GM06990 (cell line): ENCODE data around the gene ULK1.

Experiments
- DNase-seq: peaks from one replicate; pipeline ENCODE4 v3.0.0-alpha.2; 2011; ENCODE audit not compliant: insufficient read length; ENCODE audit errors: extremely low read depth
- H3K27me3 ChIP-seq: replicated peaks from 2 replicates; pipeline ENCODE4 v1.6.0; 2011; ENCODE audit warnings: low read length; ENCODE audit not compliant: control insufficient read depth, insufficient read depth
- H3K36me3 ChIP-seq: 2 replicates; pipeline ENCODE4 v1.5.1; 2011; ENCODE audit warnings: low read length; ENCODE audit not compliant: control insufficient read depth, insufficient read depth
- H3K4me3 ChIP-seq: replicated peaks from 2 replicates; pipeline ENCODE4 v1.5.1; 2011; ENCODE audit warnings: low read depth, mild to moderate bottlenecking, control low read depth, low read length
- CTCF ChIP-seq: IDR thresholded peaks from 2 replicates; pipeline ENCODE4 v1.5.1; 2011; ENCODE audit warnings: low read length, control low read depth, mild to moderate bottlenecking, inconsistent platforms; ENCODE audit not compliant: insufficient read depth, poor library complexity, severe bottlenecking

The ULK1 gene

GRCh38 chr12:131862994-131863710 is 31.3 kb upstream of the ULK1 start:
- no peak for TF ChIP-seq CTCF
- no peak for DNase-seq
- H3K36me3 ChIP-seq, result no peaks in the 10 kb centered on the region
- no peak overlapping the region for H3K4me3 ChIP-seq
- no peaks in the 10 kb centered on the region for H3K27me3 ChIP-seq

DNA sequence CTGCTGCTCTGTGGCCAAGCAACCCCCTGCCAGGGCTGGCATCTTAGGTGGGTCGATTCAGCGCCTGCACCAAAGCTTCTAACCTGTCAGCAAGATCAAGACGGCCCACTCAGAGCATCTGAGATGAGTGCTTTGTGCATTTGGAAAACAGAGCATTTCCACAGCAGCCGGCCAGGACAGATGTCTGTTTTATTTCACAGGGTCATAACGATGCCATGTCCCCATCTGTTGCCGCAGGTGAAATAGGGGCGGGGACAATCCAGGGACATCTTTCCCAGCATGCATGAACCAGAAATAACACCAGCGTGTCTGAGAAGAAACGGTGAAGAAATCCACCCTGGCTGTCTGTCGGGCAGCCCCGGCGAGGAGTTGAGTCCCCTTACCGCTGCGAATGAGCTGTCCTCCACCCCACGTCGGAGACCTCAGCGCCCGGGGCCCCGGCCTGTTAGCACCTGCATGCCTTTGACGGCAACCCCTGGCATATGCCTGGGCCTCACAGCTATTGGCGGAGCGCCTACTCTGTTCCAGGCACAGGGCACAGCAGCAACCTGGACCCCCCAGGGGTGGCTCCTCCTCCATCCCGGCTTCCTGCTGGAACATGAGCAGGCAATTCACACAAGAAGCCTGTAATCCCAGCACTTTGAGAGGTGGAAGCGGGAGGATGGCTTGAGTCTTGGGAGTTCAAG is 30.6 kb upstream of the ULK1 start:
- TF ChIP-seq CTCF, result no peak
- no peak for DNase-seq
- H3K36me3 ChIP-seq, result no peaks in the 10 kb centered on the region

GRCh38 chr12:131864469-131864868 is 30.0 kb upstream of the ULK1 start:
- H3K36me3 ChIP-seq, result no peaks in the 10 kb centered on the region
- H3K4me3 ChIP-seq, result no peak overlapping the region
- no peaks in the 10 kb centered on the region for H3K27me3 ChIP-seq
- TF ChIP-seq CTCF, result no peak
- DNase-seq, result no peak

More for the DNA sequence above, 30.6 kb upstream of the ULK1 start:
- H3K27me3 ChIP-seq, result no peaks in the 10 kb centered on the region
- H3K4me3 ChIP-seq, result no peak overlapping the region

DNA sequence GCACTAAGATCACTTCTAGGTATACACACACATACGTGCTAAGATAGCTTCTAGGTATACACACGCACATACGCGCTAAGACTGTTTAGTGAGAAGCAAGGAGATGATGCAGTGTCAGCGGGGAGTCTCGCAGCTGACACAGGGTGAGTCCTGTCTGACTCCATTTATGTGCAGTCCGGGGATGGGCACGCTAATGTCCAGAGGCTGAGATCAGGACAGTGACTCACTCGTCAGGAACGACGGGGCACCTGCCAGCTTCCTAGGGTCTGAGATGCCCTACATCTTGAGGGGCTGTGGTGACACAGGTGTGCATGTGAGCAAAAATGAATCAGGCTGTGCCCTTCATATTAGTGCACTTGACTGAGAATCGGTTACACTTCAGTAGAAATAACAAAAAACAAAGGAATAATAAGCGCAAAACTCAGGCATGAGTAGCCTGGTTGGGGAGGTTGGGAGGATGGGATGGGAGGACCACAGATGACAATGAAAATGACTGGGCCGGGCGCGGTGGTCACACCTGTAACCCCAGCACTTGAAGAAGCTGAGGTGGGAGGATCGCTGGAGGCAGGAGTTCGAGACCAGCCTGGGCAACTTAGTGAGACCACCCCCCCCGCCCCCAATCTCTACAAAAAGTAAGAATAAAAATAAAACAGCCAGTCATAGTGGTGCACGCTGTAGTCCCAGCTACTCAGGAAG is 29.1 kb upstream of the ULK1 start:
- DNase-seq, result no peak
- no peaks in the 10 kb centered on the region for H3K27me3 ChIP-seq
- TF ChIP-seq CTCF, result no peak
- H3K4me3 ChIP-seq, result no peak overlapping the region
- no peaks in the 10 kb centered on the region for H3K36me3 ChIP-seq

GRCh38 chr12:131867471-131867870 is 27.0 kb upstream of the ULK1 start:
- H3K27me3 ChIP-seq, result no peaks in the 10 kb centered on the region
- H3K36me3 ChIP-seq, result no peaks in the 10 kb centered on the region
- no peak overlapping the region for H3K4me3 ChIP-seq
- no peak for DNase-seq
- no peak for TF ChIP-seq CTCF
